ENCODE results near the gene TPSG1.
"Not testable (repeated sequence)": the region's sequence is repeated elsewhere in the genome, so short reads cannot be mapped to it uniquely, and the experiment has no call there.

Gene TPSG1

DNA sequence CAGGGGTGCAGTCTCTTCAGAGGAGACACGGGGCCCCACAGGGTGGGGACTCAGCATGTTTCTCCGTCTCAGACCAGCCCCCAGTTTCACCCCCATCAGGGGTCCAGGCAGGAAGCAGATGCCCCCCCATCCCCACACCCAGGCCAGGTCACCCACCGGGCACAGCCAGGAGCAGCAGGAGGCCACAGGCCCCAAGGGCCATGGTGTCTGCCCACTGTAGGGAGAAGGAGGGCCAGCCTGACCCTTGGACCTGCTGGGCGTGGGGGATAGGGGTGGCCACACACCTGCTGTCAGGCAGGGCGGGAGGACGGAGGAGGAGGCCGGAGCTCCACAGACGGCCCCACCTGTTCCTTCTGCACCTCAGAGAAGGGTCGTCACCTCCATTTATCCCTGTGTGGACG is at the start of gene TPSG1:
TSS of gene TPSG1 (minus strand) at position 218 of the 401 bp plus-strand sequence. CDS start at position 202, 16 bp downstream.
- no peak for DNase-seq (ENCODE audit: low read depth in 4 of 4, low spot score in 1 of 4)

- DNase-seq (ENCODE audit: low read depth in 4 of 4, low spot score in 1 of 4): no peak
These were observed 49.7 kb upstream of the TPSG1 start for GRCh38 chr16:1274767-1275166.

DNA sequence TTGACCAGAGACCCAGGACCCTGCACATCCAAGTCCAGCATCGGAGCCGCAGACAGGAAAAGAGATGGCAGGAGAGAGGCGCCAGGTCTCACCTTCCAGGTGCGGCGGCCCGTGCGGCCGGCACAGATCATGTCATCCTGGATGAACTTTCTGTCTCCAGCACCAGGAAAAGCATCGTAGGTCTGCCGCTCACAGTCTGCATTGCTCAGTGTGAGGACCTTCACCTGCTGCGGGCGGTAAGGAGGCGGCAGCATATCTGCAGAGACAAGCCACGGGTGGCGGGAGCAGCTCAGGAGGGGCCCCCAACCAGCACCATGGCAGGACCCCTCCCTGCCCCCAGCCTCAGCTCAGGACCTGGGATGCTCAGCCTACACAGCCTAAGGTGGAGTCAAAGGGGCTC is 48.7 kb upstream of the TPSG1 start:
- DNase-seq (ENCODE audit: low read depth in 4 of 4, low spot score in 1 of 4): no peak

- no peak for DNase-seq (ENCODE audit: low read depth in 4 of 4, low spot score in 1 of 4)
These were observed 47.6 kb upstream of the TPSG1 start for GRCh38 chr16:1272453-1273198.

GRCh38 chr16:1271724-1272413 is 46.8 kb upstream of the TPSG1 start:
- not testable (repeated sequence) for DNase-seq (ENCODE audit: low read depth in 4 of 4, low spot score in 1 of 4)

DNA sequence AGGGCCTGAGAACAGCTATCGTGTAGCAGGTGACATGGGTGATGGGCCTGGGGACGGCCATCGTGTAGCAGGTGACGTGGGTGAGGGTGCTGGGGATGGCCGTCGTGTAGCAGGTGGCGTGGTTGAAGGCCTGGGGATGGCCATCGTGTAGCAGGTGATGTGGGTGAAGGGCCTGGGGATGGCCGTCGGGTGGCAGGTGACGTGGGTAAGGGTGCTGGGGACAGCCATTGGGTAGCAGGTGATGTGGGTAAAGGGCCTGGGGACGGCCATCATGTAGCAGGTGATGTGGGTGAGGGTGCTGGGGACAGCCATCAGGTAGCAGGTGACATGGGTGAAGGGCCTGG is 46.3 kb upstream of the TPSG1 start:
- no peak for DNase-seq (ENCODE audit: low read depth in 4 of 4, low spot score in 1 of 4)

- not testable (repeated sequence) for DNase-seq (ENCODE audit: low read depth in 4 of 4, low spot score in 1 of 4)
These were observed 44.4 kb upstream of the TPSG1 start for GRCh38 chr16:1269418-1269817.

DNA sequence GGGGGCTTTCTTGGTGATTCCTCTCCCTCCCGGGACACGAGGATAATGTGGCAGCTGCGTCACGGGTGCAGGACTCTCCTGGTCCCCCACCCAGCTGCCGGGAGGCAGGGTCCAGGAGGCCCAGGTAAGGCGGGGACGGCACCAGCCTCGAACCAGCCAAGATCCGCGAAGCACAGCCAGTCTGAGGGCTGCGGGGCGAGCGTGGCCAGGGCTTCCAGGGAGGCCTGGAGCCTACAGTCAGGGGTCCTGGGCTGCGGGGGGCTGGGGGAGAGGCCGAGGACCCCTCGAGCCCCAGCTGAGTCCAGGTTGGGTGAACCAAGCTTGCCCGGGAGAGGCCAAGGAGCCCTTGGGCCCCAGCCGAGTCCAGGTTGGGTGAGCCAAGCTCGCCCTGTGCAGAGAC is 40.8 kb upstream of the TPSG1 start:
- no peak for DNase-seq (ENCODE audit: low read depth in 4 of 4, low spot score in 1 of 4)

GRCh38 chr16:1265090-1265630 is 40.1 kb upstream of the TPSG1 start:
- DNase-seq (ENCODE audit: low read depth in 4 of 4, low spot score in 1 of 4): no peak

- DNase-seq (ENCODE audit: low read depth in 4 of 4, low spot score in 1 of 4): no peak
These were observed 39.4 kb upstream of the TPSG1 start for GRCh38 chr16:1264345-1265089.

GRCh38 chr16:1263591-1264344 is 38.7 kb upstream of the TPSG1 start:
- DNase-seq (ENCODE audit: low read depth in 4 of 4, low spot score in 1 of 4): no peak

DNA sequence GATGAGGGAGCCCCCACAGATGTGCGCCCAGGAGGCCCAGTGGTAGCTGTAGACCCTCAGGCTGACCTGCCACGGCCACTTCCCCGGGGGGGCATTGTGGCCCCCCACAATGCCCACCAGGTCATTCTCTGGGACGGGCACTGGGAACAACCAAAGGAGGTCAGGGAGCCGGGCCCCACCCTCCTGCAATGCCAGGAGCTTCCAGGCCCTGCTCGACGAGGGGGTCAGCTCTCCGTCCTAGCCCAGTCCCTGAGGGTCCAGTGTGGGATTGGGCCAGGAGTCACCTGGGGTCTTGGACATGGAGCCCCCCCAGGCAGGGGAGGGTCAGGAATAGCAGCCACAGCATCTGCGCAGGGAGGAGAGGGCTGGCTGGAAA is 37.8 kb upstream of the TPSG1 start:
- DNase-seq (ENCODE audit: low read depth in 4 of 4, low spot score in 1 of 4): no peak

DNA sequence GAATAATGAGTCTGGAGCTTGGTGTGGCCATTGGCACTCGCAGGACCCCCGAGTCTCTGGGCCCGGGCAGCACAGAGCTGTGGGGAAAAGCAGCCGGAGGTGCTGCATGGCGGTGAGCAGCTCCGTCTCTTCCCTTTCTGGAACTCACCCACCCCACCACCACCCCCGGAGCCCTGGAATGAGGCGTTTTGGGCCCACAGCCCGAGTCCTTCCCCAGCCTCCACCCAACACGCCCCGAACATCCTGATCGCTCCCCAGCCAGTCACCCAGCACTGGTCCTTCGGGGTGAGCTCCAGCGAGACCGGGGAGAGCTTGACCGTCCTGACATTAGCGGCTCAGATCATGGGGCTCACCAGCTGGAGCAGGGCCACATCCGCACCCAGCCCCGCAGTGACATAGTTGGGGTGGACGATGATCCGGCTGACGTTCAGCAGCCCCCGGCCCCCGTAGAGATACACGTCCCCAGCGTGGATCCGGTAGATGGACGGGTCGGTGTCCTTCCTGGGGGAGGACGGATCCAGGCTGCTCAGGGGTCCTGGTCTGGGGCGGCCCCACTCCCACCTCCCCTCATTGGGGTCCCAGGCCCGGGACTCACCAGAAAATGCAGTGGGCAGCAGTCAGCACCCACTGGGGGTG is 37.3 kb upstream of the TPSG1 start:
- no peak for DNase-seq (ENCODE audit: low read depth in 4 of 4, low spot score in 1 of 4)

DNA sequence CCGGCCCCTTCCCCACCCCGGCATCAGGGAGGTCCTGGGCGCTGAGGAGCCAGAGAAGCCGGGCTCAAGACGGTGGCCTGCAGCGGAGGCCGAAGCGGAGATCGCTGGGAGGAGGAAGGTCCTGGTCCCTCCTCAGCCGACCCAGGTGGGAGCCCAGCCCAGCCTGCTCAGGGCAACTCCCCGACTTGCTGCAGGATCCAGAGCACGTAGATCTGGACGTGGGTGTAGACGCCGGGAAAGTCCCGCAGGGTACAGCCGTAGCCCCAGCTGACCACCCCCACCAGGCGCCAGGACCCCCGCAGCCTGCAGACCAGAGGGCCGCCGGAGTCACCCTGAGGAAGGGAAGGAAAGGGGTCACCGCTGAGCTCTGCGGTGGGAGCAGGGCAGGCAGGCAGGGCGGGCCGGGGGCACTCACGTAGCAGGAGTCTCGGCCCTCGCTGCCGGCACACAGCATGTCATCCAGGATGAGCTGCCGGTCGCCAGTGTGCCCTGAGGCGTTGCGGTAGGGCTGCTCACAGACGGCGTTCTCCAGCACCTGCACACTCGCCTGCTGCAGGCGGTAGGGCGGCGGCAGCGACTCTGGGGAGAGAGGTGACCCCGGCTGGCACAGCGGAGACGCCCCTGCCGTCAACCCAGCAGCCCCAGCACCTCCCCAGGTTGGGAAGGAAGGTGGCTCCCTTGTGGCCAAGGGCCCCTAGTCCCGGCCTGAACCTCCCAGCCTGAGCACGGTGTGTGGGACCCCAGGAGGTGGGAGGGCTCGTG is 36.2 kb upstream of the TPSG1 start:
- DNase-seq (ENCODE audit: low read depth in 4 of 4, low spot score in 1 of 4): no peak

GRCh38 chr16:1260101-1260680 is 35.1 kb upstream of the TPSG1 start:
- no peak for DNase-seq (ENCODE audit: low read depth in 4 of 4, low spot score in 1 of 4)

GRCh38 chr16:1259760-1260068 is 34.6 kb upstream of the TPSG1 start:
- no peak for DNase-seq (ENCODE audit: low read depth in 4 of 4, low spot score in 1 of 4)

DNA sequence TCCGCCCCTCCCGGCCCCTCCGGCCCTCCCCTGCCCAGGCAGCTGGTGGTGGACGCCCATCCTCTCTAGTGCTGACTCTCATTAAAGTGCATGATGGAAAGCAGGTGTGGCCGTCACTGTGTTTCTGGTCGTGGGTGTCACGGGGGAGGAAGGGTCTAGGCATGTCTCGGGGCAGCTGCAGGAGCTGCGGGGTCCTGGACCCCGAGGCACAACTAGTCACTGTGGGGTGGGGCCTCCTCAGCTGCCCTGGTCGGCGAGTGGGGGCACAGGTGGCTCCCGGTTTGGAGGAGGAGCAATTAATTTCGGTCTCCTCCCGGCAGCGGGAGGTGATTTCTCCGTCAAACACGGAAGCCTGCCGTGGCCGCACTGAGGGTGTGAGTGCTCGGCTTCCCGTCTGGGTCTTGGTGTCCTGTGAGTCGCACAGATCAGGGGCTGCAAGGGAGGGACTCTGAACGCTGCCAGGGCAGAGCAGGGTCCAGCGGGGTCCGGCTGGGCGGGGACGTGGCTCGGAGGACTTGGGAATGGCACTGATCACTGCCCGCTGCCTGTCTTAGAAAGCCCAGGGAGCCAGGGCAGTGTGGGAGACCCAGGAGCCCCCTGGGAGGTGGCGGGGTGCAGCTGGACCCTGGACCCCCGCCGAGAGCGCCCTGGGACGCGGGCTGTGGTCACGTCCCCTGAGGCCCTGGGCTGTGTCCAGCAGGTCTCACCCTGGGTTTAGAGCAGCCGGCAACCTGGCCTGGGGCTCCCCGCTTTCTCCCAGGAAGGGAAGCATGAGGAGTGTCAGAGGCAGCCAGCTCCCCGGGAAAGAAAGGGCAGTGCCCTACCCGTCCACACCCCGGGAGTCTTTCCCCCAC is 34.1 kb upstream of the TPSG1 start:
- DNase-seq (ENCODE audit: low read depth in 4 of 4, low spot score in 1 of 4): no peak

DNA sequence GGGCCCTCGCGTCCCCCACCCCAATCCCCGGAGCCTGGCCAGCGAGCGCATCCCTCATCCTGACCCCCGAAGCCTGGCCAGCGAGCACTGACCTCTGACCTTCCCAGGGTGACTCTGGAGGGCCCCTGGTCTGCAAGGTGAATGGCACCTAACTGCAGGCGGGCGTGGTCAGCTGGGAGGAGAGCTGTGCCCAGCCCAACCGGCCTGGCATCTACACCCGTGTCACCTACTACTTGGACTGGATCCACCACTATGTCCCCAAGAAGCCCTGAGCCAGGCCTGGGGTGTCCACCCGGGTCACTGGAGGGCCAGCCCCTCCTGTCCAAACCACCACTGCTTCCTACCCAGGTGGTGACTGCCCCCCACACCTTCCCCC is 33.1 kb upstream of the TPSG1 start:
- DNase-seq (ENCODE audit: low read depth in 4 of 4, low spot score in 1 of 4): no peak
